T-helper 9 cell (primary cell): ENCODE data around the gene TRUB1.

Experiments used
- DNase-seq: peaks from one replicate; pipeline ENCODE4 v3.0.0-alpha.2; 2020

The TRUB1 gene

DNA sequence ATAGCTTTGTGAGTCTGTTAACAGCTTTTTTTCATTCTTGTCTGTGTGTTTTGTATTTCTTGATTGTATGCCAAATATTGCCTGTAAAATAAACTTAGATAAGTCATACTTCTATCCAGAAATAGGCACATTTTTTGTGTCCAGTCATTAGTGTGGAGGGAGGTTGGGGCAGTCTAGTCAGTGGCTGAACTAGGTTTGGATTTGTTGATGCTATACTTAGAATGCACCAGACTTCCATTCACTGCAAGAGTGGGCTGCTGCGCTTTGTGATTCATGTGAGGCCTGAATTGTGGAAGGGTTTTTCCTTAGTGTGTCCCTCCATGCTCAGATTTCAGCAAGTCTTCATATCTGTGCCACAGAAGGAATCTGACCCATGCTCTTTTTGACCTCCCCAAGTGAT, 50.0 kb downstream of the TRUB1 start:
- DNase-seq, result no peak

DNA sequence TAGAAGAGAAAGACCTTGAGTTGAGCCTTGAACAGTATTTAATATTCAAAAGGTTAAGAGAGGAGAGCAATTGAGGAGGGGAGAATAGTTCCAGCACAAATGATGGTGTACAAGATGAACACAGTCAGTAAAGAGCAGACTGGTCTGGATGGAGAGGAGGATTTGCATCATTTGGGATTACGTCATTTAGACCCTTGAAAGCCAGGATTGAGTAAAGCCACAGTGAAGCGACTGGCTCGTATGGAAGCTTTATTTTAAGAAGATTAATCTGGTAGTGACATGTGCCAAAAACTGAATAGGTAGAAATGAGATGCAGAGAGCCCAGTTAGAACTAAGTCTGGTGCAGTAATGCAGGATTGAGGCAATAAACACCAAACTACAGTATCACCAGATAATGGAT, 52.6 kb downstream of the TRUB1 start:
- no peak for DNase-seq

DNA sequence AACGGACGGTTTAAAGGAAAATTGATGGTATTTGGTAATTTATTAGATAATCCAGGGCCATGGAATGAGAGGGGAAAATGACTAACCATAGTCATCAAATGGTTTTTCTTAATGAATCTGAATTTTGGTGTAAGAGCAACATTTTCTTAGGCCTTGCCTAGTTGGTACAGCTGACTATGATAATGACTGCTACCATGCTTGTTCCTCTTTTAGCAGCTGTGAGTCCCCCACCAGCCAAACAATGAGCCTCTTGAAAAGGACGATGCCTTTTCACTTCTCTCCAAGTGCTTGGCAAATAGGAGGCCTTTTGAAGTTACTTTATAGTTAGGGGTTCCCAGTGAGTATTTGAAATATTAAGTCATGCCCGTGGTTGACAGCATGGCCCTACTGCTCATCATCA, 53.0 kb downstream of the TRUB1 start:
- DNase-seq, result no peak

DNA sequence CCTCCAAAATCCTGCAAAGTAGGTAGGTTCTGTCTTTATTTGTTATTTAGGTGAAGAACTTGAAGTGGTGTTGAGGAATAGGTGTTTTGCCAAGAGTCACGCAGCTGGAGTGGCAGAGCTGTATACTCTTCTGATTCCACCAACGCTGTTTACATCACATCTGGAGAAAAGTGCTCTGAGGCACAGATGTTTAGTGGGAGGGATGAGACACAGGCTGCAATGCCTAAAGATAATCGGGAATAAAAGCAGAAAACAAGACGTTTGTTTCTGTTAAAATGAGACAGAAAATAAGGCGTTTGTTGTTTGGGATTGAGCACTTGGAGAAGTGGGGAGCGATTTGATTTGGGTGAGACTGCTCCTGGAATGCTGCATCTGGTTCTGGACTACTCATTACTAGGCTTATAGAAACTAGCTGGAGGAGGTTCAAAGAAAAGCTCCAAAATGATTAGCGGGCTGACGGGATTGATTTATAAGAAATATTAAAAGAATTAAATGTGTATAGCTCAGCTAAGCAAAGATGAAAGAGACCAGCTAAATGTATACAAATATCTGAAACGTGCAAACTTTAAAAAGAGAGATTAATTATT, 54.3 kb downstream of the TRUB1 start:
- DNase-seq, result no peak

DNA sequence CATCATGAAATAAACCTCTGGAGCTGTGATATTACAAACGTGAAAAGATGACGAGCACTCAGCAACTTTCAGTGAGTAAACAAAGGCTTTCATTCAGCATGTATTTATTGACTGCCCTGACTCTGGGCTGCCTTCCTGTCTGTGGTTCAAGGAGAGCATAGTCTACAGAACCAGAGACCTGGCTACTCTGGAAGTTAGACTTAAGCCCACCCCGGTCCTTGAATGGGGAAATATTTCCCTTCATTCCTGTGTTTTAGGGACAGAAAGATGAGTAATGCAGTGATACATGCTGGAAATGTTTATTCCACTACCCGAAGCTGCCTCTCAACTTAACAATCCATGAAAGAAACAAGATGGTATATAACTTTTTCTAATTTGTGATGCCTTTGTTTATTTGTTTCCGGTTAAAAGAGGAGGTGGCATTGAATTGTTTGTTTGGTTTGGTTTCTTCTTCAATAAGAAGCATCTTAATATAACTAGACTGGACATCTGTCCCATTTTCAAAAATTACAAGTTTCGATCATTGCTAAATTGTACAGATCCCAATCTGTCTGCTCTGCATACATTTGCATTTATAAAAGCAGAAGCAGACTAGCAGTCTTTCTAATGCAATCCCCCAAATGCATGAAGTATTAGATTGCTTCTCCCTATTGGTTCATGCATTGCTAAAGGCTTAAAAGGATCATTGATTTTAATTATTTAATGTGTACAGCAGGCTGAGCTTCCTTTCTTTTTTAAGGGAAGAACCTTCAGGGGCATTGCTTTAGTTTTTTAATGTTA, 57.7 kb downstream of the TRUB1 start:
- no peak for DNase-seq

DNA sequence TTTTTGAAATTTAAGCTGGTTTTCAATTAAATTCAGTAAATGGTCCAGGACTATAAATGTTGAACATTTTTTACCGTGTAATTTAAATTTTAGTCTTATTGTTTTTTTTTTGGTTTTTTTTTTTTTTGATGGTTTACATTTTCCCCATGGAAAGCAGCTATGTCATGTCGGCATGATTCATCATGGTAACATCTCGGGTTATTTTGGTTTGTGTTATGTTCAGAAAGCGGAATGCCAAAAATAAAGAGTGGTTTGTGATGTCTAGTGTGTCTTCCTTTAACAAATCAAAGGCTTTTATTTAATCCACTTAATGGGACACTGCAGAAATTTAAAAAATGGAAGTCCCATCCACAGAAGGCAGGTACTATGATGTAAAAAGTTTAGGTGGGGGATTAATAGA, 58.5 kb downstream of the TRUB1 start:
- DNase-seq, result no peak

DNA sequence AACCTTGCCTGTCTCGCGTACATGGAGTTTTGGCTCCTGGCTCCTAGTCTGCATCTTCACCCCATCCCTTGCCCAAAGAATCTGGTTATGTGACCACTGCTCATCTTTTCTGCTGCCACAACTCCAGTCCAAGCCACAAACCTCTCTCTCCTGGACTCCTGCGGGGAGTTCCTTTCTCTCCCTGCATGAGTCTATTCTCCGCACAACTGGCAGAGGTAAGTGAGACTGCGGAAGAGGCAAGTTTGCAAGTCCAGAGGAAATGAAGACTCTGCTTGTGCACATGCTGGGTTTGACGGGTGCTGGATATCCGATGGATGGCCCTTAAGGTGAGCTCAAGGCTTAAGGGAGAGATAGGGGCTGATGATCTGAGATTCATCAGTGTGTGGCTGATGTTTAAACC, 61.0 kb downstream of the TRUB1 start:
- no peak for DNase-seq

DNA sequence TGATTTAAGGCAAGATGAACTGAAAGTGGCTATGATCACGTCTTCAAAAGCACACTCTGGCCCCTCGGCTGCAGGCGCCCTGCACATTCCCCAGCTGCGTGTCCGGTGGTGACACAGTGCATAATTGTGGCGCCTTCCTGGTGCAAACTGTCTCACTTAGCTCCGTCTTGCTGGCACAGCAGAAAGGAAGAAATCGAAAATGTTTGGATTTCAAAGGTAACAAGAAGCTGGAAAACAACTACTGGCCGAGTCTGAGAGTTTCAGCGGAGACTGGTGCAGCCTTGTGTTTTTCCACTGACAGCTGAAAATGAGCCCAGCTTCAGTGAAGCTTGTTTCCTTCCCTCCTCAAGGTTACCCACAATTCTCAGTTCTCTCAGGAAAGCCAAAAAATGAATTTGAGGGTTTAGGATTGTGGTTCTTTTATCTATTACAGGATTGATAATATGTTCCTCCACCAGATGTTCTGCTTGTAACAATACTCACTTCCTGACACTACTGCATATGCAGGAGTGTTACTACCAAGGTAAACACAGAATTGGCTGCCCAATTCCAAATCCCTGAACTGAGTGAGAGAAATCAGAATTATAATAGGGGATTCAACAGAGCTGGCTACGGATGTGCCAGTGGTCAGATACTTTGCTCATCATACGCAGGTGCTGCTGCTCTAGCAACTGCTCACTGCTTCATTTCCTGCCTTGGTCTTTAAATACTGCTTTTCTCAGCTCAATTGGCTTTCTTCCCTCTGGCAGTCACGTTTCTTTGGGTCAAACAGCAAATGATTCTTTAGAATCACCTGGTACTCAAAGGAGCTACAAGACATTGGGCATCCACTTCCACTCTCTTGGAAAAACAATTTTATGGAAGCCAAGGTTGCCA, 63.7 kb downstream of the TRUB1 start:
- DNase-seq, result no peak

DNA sequence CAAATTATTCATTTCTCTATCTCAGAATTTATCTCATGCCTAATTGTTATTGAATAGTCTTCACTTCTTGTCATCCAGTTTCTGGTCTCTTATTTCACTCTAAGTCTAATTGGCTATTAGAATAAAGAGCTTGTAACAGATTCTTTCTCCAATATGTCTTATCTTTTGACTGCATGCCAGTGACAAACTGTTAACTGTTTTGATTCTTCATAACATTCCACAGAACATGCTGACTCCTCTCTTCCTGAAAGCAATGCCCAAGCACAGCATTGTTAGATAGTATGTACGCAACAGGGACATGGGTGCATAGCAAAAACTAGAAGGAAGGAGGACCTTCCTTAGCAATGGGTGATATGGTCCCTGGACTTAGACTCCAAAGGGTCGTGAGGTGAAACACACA, 65.4 kb downstream of the TRUB1 start:
- no peak for DNase-seq

DNA sequence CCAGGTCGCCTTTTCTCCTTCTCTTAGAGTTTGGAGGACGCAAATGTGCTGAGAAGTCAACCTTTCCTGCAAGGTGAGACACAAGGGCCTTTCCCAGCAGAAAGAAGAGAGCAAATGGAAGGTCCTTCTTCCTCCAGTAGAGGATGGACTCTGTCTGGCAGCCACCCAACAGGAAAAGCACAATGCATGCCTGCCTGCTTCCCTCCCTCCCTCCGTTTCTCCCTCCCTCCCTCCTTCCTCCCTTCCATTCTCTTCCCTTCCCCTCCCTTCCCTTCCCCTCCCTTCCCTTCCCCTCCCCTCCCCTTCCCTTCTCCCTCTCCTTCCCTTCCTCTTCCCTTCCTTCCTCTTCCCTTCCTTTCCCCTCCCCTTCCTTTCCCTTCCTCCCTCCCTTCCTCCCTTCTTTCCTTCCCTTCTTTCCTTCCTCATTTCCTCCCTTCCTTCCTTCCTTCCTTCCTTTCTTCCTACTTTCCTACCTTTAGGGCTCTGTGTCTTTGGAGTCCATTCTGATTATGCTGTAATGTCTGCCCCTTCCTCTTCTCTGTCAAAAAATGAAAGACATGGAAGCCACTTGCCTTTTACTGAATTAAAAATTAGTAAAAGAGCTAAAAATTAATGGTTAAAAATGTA, 66.4 kb downstream of the TRUB1 start:
- no peak for DNase-seq

DNA sequence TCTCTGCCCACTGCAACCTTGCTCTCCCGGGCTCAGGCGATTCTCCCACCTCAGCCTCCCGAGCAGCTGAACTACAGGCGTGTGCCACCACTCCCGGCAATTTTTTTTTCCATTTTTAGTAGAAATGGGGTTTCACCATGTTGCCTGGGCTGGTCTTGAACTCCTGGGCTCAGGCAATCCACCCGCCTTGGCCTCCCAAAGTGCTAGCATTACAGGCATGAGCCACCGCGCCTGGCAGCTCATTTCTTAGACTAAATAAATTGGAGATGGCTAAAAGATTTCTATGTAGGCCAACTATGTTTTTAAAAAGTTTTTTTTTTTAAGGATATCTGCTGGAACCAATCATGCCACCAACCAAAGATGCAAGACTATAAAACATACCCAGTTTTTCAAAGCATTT, 67.8 kb downstream of the TRUB1 start:
- DNase-seq, result no peak

DNA sequence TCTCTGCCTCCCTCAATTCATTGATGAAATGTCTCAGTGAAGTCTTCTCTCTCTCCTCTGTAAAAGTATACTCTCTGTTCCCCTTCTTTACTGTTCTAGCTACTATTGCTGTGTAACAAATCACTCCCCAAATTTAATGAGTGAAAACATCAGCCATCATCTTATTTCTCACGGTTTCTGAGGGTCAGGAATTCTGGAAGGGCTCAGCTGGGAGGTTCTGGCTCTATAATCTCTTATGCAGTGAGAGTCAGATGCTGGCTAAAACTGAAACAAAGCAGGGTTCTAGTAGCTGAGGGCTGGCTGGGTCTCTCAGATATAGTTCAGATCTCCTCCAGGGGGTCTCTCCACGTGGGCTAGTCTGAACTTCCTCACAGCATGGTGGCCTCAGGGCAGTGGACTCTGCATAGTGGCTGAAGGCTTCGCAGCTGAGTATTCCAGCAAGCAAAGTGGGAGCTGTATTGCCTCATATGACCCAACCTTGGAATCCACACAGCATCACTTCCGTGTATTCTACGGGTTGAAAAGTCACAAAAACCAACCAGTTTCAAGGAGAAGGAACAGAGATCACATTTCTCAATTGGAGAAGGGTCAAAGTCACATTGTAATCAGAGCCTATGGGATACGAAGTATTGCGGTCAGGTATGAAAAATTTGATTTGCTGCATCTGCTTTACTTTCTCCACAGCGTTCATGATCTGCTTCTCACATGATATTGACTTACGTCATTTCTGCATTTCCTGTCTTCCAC, 80.4 kb downstream of the TRUB1 start:
- no peak for DNase-seq

DNA sequence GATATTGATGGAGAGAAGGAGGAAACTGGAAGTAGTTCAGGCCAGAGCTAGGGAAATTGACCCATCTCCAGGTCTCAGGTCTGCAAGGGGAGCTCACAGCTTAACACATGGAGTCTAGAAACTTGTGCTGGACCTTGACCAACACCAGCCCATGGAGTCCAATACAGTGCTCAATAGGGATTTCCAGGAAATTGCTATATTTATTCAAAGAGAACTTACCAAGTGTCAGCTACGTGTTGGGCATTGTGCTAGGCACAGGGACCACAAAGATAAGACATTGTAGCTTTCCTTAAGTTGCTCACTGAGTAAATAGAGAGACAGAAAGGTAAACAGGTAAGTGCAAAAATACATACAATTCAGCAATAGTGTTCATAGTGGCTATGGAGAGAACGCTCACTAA, 82.5 kb downstream of the TRUB1 start:
- DNase-seq, result no peak

DNA sequence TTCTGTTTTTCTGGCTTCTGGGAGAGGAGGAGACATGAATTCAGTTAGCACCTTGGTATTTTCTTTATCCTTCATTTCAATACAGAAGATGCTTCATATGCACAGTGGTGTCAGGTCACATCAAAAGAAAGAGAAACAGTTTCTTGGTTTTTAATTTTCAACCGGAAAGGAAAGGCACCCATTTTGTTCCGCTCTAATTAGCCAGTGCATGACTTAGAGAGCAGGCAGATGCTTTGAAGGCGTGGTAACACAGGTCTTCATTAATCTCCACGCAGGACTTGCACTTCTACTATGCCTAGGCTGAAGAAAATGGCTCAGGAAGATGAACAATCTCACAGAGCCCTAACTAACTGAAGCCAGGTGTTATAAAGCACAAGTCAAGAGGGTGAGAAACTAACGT, 84.7 kb downstream of the TRUB1 start:
- DNase-seq, result no peak

DNA sequence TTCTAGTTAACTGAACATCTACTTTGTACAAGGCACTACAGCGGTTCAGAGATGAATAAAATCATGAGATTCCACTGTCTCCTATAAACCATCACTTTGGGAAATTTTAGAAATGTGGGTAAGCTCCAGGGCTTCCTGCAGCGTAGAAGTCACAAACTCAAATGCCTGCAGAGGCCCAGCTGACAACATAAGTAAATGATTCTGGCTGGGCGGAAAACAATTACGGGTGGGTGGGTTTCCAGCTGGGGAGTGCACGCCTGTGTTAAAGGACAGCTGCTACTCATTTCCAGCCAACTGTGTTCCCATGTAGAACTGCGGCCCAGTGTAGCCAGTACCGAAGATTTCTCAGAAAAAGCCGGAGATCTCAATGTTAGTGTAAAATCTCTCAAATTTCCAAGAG, 85.7 kb downstream of the TRUB1 start:
- no peak for DNase-seq

DNA sequence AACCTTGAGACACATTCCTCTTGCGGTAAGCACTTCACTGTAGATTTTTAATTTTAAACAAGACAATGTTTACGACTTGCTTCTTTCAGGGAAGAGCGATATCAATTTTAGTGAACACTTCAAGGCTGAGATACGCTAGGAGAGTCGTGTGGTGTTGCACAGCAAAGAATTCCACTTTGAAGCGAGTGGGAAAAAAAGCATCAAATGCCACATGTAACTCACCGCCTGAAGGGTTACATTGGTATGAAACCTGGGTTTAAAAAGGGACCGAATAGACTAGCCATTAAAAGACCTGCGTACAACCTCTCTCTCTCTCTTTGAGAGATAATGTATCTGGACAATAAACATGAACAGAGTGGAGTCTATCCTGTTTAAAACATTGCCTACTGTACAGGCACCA, 86.4 kb downstream of the TRUB1 start:
- DNase-seq, result no peak

DNA sequence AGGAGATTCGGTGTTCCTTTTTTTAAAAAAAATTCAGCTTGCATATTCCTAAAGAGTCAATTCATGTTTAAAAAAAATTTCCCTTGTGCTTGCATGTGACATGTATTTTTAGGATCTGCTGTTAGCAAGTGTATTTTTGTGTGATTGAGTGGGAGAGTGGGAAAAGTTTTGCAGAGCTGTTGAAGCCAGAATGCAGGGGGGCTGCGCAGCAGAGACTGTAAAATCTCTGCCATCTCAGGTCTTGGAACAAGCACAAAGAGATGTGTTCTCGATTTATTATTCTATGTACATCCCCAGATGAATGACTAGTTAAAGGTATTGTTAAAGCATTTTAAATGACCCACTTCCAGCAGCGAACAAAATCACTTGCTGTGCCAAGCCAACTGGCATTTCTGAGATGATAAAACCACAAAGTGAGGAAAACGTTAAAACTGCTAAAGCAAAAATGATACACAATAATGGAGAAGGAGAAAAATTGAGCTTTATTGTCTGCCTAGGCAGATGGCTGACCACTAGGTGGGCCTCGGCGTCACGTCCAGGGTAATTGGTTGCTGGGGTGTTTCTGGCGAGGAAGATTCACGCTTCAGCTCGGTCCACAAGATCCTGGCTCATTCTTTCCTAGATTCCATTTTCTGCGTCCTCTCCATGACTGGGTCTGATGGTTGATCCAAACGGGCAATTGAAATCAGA, 88.2 kb downstream of the TRUB1 start:
- DNase-seq, result no peak

DNA sequence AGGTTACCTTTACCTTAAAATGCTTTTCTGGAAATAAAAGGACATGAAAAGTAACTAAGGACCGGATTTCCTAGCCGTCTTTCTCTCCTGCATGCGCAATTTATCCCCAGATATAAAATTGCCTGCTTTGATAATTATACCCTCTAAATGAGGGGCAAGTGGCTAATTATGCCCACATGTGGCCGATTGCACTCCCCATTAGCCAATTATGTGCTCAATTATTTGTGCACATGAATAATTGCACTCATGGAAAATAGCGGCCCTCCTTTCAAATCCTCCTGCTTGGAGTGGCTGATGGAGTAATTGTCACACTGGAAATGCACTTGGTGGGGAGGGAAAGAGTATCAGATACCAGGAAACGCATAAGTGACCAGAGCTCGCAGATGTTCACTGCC, 88.7 kb downstream of the TRUB1 start:
- no peak for DNase-seq
